OCI-M2 (cell line): ENCODE results near the gene RARS1.

ENCODE experiments used
- DNase-seq: peaks from one replicate; lab custom pipeline; 2025; ENCODE audit not compliant: unreplicated experiment; lab: John Stamatoyannopoulos, UW

Gene RARS1

DNA sequence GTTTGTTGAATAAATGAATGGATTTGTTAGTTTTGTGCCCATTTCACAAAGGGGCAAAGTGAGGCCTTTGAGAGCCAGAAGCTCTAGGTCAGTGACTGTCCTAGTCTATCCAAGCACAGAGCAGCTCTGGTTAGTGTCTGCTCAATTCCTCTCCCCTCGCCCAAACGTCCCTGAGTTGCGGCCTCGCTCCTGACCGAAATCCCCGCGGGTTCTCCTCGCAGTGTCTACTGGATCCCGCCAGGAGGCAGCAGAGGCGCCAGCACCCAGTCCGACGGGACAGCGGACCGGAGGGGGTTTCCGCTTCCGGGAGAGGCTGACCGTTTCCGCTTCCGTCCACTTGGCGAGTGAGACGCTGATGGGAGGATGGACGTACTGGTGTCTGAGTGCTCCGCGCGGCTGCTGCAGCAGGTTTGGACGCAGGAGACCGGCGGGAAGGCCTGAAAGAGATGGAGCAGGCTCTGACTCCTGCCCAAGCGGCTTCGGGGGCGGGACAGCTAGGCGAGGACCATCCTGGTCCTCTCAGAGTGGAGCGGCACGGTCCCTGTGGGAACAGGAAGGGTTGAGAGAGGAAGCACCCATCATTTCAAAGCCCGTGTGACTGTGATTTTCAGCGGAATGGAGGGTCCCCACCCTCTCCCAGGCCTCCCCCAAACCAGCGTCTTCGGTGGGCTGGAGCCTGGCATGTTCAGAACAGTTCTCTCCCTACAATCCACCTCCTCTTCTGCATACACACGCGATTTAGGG is at the start of gene RARS1:
Gene RARS1, plus strand, starts transcription at position 336 of the 744 bp plus-strand sequence. Its CDS starts 28 bp downstream, at position 364.
- peak; percentile 52 for DNase-seq

DNA sequence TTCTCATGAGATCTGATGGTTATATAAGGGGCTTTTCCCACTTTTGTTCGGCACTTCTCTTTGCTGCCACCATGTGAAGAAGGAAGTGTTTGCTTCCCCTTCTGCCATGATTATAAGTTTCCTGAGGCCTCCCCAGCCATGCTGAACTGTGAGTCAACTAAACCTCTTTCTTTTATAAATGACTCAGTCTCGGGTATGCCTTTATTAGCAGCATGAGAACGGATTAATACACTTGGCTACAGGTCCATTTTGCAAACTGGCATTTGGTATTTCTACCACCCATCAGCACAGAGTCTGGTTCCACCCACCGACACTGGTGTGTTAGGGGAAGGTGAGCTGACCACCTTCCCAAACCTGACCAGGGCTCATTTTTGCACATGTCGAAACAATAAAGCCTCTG is 47.9 kb upstream of the RARS1 start:
- no peak for DNase-seq

DNA sequence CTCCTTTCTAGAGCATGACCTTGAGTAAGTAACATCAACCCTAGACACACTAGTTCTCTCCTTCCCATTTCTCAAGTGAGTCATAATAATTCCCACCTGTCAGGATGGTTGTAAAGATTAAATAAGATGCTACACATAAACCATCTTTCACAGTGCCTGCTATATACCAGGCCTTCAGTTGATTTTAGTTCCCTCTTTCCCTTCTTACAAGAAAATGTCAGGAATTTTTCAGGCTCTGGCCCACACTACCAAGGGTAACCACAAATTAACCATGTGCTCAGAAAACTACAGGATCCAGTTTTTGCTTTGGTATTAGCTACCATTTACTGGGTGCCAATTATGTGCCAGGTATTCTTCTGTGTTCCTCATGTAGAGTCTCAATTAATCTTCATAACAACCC is 42.7 kb upstream of the RARS1 start:
- no peak for DNase-seq

DNA sequence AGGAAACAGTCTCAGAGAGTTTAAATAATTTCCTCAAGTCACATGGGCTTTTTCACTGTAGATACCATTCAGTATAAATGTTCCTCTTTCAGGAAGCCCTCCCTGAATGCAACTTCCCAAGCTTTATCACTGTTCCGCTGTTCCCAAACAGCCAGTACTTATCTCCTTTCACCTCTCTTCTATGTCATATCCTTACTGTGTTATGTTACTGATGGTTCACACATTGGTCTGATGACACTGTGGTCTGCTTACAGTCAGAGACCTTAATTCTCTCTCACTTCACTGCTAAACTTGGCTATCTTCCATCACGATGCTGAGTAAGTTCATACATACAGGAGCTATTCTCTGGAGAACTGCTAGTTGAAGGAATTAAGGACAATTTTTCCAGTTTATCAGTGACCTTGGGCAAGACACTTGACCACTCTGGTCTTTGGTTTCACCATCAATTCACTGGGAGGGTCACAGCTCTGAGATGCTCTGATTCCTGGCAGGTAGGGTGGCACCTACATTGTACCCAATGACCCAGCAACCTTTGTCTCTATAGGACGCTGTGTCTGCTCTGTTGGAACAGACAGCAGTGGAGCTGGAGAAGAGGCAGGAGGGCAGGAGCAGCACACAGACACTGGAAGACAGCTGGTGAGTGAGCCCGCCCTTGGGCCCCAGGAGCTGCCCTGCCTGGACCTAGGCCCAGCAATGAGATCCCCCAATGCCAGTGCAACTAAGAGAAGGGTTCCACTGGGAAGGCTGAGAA is 42.1 kb upstream of the RARS1 start:
- DNase-seq: no peak

DNA sequence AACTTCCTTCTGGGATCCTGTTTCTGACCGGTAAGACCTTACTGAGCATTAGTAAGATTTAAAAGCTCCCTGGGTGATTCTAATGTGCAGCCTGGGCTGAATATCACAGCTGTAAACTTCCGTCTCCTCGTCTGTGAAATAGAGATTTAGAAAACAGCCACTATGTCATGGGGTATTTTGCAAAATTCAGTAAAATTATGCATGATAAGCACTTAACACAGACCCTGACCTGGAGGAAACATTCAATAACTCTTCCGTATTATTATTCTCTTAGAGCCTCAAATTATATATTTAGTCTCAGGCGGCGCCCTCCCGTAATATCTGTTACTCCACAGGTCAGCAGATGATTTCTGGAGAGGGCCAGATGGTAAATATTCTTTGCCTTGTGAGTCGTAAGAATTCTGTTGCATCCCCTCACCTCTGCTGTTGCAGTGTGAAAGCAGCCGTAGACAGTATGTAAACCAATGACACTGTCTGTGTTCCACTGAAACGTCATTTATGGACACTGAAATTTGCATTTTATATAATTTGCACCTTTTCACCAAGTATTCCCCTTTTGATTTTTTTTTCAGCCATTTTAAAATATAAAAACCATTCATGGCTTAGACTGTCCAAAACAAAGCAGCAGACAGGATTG is 39.2 kb upstream of the RARS1 start:
- no peak for DNase-seq

DNA sequence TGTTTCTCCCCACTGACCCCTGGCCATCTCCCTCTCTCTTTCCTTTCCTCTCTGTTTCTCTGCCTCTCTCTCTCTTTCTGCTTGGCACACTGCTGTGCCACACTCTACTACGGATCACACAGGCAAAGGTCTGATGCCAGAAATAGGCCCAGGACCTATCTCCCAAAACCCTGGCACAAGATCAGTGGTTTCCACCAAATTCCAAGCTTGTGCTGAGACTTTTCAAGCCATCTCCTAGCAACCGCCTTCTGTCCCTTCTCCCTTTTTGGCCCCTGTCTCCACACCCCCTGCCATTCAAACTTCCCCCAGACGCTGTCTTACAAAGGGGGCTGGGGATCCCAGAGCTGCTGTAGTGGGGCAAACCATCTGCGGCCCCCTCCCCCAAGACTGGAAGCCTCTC is 38.5 kb upstream of the RARS1 start:
- DNase-seq: no peak

DNA sequence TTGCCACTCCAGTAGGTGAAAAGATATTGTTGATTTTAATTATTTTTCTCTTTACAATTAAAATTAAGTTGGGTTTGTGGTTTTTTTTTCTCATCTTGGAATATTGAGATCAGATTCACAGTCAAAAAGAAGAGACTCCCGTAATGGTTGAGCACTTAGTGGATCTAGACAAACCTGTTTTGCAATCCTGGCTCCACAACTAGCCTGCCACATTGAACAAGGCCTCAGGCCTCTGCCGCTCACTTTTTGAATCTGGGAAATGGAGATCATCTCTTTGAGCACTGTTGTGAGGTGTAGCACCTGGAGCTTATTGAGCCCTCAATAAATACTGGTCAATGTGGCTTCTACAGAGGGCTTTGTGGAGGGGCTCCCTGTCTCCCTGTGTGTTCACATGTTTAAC is 37.1 kb upstream of the RARS1 start:
- no peak for DNase-seq

DNA sequence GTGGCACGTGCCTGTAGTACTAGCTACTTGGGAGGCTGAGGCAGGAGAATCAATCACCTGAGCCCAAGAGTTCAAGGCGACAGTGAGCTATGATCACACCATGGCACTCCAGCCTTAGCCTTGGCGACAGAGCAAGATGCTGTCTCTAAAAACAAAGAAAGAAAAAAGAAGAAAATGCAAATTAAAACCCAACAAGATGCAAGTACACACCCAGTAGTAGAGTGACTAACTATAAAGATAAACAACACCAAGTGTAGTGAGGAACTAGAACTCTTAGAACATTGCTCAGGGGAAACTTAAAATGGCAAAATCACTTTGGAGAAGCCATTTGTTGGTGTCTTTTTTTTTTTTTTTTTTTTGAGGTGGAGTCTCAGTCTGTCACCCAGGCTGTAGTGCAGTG is 34.7 kb upstream of the RARS1 start:
- no peak for DNase-seq

DNA sequence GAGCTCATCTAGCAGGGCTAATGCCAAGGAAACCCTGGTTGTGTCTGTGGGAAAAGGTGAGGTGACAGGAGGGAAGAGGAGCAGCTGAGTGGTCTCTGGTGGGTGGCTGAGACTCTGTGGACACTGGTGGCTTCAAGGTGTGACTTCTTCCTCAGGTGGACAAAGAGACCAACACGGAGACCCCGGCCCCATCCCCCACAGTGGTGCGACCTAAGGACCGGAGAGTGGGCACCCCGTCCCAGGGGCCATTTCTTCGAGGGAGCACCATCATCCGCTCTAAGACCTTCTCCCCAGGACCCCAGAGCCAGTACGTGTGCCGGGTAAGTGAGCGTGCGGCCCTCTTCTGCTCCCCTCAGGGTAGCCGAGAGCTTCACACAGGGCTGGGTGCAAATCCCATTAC is 31.1 kb upstream of the RARS1 start:
- no peak for DNase-seq

DNA sequence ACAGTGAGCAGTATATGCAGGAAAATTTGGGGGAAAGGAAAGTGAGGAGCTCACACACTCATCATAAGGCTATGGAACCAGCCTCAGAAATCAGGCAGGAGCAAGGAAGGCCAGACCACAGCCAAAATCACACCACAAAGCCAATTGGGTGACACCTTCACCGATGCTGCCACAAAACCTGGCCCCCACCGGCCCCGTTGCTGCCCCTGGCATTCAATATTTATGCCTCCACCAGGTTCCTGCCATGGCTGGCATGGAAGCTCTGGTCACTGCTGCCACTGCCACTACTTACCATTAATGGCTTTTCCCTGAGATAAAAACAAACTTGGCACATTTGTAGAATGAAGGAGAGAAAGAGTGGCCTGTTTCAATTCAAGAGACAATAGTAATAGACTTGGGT is 28.7 kb upstream of the RARS1 start:
- DNase-seq: no peak

DNA sequence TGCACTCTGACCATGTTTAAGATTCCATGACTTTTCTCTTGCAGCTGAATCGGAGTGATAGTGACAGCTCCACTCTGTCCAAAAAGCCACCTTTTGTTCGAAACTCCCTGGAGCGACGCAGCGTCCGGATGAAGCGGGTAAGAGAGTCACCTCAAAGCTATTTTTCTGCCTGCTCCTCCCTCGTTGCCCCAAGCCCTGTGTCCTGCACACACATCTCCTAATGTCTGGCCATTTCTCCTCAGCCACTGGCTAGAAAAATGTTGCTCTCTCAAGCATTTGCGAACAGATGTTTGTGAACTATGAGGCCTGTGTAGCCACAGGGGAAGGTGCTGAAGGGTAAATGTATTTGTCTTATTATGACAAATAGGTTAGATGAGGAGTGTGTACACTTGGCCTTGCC is 25.7 kb upstream of the RARS1 start:
- DNase-seq: no peak

DNA sequence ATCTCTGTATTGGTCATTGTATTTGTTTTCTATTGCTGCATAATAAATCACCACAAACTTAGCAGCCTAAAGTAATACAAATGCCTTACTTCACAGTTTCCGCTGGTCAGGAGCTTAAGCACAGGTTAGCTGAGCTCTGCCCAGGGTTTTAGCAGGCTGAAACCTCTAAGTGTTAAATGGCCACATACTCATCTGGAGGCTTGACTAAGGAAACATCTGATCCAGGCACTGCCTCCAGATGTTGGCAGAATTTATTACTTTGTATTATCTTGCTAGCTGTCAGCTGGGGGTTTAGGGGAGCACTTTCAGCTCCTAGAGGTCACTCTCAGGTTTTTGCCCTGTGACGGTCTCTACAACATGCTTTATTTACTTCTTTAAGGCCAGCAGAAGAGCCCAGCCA is 23.2 kb upstream of the RARS1 start:
- no peak for DNase-seq

DNA sequence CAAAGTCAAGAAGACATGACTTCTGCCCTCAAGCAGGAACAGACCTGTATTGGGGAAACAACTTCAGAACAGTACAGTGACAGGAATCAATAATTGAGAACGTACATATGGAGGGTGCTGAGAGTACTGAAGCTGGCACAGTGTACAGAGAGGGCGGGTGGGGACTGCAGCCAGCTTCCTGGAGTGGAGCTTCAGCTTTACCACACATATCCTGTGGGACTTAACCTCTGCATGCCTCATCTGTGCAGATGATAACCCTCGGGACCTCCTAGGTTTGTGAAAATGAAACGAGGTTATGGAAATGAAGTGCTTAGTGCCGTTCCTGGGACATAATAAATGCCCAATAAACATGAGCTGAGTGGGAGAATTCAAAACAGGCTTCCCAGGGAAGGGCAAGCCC is 22.1 kb upstream of the RARS1 start:
- no peak for DNase-seq

DNA sequence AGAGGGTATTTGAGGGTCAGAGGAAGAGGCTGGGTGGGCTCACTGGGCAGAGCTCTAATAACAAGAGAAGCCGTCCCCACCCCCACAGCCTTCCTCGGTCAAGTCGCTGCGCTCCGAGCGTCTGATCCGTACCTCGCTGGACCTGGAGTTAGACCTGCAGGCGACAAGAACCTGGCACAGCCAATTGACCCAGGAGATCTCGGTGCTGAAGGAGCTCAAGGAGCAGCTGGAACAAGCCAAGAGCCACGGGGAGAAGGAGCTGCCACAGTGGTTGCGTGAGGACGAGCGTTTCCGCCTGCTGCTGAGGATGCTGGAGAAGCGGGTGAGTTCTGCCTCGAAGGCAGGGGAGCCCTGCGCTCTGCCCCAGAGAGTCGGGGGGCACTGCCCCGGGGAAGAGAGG is 21.6 kb upstream of the RARS1 start:
- DNase-seq: no peak

DNA sequence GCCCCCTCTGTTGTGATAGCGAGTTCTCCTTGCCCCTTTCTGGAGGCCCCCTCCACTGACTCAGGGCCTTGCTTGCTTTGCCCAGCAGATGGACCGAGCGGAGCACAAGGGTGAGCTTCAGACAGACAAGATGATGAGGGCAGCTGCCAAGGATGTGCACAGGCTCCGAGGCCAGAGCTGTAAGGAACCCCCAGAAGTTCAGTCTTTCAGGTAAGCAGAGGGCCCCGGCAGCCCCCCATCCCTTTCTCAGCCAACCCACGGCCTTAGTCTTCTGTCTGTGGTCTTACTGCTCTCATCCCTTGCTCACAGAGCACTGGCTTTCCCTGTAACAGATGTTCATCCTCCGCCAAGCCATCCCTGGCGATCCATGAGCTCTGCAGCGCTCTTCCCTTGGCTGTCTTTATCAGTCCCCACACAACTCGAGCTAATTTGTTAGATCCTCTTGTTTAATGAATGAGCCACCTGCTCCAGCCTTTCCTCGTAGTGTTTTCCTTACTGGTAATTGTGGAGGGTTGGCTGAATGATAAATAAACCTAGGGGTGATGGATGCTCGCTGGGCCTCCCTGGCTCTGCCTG is 18.4 kb upstream of the RARS1 start:
- DNase-seq: no peak

DNA sequence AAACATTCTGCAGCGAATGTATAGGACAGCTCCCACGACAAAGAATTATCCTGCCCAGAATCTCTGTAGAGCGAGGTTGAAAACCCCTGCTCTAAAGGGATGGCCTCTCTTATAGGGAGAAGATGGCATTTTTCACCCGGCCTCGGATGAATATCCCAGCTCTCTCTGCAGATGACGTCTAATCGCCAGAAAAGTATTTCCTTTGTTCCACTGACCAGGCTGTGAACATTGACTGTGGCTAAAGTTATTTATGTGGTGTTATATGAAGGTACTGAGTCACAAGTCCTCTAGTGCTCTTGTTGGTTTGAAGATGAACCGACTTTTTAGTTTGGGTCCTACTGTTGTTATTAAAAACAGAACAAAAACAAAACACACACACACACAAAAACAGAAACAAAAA is 17.4 kb upstream of the RARS1 start:
- DNase-seq: no peak

DNA sequence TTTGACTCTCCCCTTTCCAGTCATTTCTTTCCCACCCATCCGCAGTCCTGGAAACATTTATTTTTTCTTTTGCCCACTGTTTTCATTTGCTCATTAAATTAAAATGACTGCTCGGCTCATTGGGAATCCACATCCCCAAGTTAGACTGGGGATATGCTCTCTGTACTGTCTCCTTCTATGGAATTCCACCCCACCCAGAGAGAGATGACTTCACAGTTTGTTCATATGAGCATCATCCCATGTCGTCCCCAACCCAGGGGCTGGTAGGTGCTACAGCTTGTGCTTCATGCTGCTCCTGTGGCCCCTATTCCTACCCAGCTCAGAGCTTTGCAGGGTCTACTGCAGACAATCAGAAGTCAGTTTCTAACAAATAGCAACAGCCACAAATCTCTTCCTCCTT is 16.5 kb upstream of the RARS1 start:
- no peak for DNase-seq

DNA sequence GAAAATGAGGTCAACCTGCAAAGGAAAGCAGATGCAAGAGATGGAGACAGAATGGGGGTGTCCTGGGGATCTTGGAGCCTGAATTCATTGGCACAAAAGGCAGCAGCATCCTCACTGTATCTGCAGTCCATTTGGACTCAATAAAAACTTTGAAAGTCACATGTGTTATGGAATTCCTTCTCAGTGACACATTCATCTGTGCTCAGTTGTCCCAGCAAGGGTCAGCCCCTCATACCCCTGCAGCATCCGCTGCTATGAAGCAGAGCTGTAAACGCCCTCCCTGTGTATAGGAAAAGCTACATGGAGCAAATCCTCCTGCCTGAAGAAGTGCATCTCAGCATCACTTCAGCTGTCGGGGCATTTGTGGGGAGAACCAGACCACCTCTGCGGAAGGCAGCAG is 14.5 kb upstream of the RARS1 start:
- DNase-seq: no peak

DNA sequence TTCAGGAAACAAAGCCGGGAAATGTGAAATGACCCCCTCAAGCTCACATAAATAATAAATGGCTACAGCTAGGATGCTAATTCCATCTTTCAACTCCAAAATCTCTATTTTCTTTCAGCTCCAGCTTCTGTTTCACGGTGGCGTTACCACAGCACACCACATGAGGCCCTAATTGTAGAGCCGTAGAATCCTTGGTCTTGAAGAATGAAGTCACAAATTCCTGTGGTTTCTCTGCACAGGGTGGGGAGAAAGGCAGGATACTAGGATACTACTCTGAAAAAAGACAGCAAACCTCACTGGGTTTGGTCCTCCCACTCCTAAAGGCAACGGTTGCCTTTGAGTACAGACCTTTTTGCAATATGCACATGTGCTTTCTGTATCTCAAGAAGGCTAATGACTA is 13.9 kb upstream of the RARS1 start:
- no peak for DNase-seq

DNA sequence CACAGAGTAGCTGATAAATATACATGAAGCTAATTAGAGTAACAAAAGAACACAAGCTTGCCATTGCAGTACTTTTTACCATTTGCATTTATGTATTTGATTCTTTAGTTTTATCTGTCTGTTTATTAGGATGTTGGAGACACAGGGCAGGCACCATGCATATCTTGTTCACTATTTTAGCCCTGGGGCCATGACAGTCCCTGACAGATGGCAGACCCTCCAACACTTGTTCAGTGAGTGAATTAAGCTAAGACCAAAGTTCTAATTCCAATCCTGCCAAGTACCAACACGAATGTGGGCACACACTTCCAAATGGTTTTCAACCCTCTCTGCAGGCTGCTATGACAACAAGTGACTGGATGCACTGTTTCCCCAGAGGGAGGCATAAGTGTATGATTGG is 12.0 kb upstream of the RARS1 start:
- DNase-seq: no peak

DNA sequence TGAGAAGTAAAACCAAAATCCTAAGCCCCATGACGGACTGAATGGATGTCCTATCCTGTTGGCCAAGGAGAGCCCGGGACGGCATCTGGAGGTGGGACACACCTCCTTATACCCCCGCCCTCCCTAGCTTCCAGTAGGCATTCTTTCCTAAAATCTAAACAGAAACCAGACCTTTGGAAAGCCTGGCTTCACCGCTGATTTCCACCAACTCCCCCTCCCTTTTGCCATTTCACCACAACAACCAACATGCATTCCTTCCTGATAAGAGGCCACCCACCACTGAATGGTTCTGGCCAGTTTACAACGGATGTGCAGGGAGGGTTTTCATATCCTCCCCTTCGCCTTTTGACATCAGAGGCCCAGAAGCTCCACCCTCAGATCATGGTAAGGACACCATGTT is 9.2 kb upstream of the RARS1 start:
- DNase-seq: no peak

DNA sequence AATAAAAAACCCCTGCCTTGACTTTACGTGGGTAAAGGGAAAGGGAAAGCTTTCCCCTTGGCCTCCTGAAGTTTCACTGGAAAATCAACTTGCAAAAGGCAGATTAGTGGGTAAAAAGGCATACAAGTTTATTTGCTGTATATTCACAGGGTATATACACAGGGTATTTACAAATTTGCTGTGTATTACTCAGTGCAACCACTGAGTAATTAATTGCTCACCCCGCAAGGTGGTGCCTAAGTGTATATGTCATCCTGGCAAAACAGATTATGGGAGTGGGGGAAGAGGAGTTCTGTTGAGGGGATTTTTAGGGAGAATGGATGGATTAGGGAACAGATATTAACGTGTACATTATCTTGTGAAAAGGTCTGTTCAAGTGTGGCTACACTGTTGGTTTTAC is 7.1 kb upstream of the RARS1 start:
- no peak for DNase-seq
